GM12801 (cell line): ENCODE data around the gene CDK14.

Source experiments
- TF ChIP-seq, protein P1 (sequence below): IDR thresholded peaks from one replicate; pipeline ENCODE4 v1.5.1; 2011; ENCODE audit warnings: control low read depth; ENCODE audit not compliant: insufficient read length; ENCODE audit errors: extremely low read depth

The CDK14 gene

GRCh38 chr7:90736316-90736715 lies 140.2 kb downstream of the CDK14 start:
- TF ChIP-seq, protein P1, sequence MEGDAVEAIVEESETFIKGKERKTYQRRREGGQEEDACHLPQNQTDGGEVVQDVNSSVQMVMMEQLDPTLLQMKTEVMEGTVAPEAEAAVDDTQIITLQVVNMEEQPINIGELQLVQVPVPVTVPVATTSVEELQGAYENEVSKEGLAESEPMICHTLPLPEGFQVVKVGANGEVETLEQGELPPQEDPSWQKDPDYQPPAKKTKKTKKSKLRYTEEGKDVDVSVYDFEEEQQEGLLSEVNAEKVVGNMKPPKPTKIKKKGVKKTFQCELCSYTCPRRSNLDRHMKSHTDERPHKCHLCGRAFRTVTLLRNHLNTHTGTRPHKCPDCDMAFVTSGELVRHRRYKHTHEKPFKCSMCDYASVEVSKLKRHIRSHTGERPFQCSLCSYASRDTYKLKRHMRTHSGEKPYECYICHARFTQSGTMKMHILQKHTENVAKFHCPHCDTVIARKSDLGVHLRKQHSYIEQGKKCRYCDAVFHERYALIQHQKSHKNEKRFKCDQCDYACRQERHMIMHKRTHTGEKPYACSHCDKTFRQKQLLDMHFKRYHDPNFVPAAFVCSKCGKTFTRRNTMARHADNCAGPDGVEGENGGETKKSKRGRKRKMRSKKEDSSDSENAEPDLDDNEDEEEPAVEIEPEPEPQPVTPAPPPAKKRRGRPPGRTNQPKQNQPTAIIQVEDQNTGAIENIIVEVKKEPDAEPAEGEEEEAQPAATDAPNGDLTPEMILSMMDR, result no peak

GRCh38 chr7:90736968-90737939 lies 141.1 kb downstream of the CDK14 start:
- TF ChIP-seq, protein P1, result no peak

GRCh38 chr7:90738249-90738648 lies 142.1 kb downstream of the CDK14 start:
- TF ChIP-seq, protein P1, result no peak

GRCh38 chr7:90739716-90740115 lies 143.6 kb downstream of the CDK14 start:
- TF ChIP-seq, protein P1, result no peak

DNA sequence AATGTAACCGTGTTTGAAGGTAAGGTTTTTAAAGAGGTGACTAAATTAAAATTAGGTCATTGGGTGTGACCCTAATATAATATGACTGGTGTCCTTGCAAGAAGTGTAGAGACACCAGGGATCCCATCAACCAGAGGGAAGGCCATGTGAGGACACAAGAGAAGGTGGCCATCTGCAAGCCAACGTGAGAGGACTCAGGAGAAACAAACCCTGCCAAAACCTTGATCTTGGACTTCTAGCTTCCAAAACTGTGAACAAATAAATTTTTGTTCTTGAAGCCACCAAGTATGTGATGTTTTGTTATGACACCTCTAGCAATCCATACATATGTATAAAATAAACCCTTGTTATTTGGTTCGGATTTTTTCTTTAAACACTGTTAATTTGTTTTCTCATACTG lies 144.3 kb downstream of the CDK14 start:
- TF ChIP-seq, protein P1, result no peak

GRCh38 chr7:90743626-90744025 lies 147.5 kb downstream of the CDK14 start:
- TF ChIP-seq, protein P1, result no peak

DNA sequence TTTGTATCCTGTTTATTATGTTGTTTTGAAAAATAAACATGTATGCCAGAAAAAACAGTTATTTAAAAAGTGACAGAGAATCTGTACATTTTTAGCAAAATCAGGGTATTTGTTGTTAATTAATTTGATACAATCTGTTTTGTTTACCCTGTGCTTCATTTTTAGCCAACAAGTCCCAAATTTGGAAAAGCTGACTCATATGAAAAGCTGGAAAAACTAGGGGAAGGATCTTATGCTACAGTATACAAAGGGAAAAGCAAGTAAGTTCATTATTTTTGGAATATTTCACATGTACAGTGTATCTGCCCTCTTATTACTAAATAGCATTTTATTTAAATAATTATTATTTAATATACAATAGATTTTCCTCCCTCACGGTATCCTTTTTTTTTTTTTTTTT lies 151.4 kb downstream of the CDK14 start:
- TF ChIP-seq, protein P1, result no peak
